Activated CD4-positive, alpha-beta T cell treated with anti-CD3 and anti-CD28 coated beads for 1 hour (primary cell): ENCODE data around the gene TARM1.
"Not testable (repeated sequence)": the region's sequence is repeated elsewhere in the genome, so short reads cannot be mapped to it uniquely, and the experiment has no call there.

Experiments used
- DNase-seq: peaks from one replicate; pipeline ENCODE4 v3.0.0-alpha.2; 2020

The TARM1 gene

DNA sequence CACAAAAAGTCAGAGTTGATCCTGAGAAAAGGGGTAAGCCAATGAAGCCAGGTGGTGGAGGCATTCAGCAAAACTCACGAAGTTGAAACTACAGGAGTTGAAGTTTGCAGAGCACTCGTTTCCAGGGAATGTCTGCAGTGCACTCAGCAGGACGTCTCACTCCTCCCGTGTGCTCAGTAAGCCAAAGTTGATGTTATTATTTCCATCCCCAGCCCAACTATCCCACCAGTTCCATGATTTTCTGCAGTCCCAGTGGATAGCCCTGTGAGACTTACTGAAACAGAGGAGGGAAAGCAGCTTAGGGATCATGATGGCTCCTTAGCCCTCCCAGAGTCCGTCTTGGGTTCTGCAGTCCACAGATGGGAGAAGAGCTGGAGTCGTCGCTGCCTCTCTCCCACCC lies at the start of gene TARM1:
TARM1 (minus strand) TSS at position 334 of the 400 bp plus-strand sequence; CDS start at position 309, 25 bp downstream.
- no peak for DNase-seq

DNA sequence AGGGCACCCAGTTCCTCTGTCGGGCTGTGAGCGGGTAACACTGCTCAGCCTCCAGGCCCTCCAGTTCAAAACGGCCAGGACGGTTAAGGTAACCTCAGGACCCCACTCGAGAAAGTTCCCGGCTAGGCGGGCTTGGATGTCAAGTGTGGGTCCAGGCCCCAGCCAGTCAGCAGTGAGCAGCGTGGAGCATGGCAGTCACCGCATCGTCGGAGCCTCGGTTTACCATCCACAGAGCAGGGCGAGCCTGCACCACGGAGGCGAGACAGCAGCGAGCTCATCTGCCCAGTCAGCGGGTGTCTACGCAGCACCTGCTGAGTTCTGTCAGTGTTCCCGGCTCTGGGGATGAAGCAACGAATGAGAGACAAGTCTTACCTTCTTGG lies 48.4 kb upstream of the TARM1 start:
- no peak for DNase-seq

DNA sequence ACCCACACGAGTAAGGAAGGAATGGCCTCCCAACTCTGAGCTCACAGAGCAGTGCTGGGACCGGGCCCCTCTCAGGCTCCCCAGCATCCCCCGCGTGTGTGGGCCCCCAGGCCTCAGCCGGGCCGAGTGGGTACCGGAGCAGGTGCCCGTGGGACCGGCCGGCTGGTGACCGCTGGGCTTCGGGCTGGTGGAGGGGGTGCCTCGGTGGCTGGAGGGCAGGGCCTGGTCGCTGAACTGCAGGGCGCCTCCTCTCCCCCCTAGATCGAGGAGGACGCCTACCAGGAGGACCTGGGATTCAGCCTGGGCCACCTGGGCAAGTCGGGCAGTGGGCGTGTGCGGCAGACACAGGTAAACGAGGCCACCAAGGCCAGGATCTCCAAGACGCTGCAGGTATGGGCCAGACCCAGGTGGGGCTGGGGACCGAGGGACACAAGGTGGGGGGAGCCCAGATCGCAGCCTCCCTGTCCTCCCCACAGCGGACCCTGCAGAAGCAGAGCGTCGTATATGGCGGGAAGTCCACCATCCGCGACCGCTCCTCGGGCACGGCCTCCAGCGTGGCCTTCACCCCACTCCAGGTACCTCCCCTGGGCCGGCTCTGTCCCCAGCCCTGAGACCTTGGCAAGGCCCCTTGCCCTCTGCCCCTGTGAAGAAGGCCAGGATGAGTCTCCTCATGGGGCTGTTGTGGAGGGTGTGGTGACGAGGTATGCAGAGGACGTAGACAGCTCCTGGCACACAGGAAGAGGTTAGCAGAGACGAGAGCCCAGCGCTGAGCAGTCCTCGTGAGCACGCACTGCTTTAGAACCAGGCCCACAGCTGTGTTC lies 47.8 kb upstream of the TARM1 start:
- no peak for DNase-seq

DNA sequence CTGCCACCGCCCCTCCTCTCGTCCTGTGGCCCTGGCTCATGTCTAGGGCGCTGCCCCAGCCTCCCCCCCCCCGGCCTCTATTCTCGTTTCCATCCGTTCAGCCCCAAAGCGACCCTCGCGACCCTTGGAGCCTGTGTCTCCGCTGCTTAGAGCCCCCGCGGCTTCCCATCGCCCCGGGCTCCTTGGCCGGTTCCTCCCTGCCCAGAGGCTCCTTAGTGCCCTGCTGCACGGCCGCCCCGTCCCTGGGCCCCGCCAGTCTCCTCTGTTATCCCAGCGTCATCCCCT lies 47.2 kb upstream of the TARM1 start:
- DNase-seq, result no peak

DNA sequence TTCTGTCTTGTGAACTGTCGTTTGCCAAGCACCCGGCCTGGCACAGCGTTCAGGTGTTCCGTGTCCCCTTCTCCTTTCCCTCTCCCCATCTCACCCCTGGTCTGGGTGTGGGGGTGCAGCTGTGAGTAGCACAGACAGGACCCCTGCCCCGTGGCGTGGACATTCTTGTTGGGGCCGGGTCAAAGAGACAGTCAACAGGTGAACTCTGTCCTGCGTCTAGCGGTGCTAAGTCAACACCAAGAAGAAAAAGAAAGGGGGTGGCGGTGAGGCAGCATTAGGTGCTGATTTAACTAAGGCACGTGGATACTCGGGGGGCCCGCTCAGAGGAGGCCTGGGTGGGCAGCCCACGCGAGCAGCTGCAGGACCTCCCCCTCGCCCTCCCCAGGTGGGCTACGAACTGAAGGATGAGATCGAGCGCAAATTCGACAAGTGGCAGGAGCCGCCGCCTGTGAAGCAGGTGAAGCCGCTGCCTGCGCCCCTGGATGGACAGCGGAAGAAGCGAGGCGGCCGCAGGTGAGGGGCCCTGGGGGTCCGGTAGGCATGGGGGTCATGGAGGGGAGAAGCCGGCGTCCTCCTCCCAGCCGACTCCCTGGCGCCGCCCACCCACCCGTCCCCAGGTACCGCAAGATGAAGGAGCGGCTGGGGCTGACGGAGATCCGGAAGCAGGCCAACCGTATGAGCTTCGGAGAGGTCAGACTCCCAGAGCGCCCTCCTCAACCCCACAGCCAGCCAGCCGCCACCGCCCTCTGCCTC lies 46.7 kb upstream of the TARM1 start:
- no peak for DNase-seq

DNA sequence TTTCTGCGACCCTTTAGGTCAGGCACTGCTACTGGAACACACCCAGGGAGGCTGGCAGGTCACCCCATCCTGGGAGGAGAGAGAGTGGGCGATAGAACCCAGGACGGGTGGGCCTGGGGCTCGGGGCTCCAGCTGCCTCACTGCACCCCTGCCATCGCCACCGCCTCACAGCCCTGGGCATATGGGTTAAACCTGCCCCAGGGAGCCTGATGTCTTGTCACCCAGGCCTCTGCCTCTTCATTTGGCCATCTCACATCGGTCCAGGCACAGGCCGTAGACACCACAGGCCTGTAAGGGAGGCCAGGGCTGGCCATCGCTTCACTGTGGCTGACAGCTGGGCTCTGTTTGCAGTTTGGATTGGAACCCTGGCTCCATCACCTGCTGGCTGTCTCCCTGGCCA lies 44.5 kb upstream of the TARM1 start:
- DNase-seq, result no peak

DNA sequence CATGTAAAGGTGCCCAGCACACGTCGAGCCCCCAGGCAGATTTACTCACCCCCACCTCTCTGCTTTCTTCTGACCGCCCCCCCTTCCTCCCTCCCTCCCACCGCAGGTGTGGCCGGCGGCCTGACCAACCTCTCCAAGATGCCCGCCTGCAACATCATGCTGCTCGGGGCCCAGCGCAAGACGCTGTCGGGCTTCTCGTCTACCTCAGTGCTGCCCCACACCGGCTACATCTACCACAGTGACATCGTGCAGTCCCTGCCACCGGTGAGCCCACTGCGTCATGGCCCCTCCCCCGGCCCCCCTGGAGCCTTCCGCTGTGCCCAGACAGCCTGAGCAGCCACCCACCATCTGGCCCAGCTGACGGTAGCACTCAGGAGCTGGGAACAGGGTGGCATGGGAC lies 43.2 kb upstream of the TARM1 start:
- DNase-seq, result no peak

DNA sequence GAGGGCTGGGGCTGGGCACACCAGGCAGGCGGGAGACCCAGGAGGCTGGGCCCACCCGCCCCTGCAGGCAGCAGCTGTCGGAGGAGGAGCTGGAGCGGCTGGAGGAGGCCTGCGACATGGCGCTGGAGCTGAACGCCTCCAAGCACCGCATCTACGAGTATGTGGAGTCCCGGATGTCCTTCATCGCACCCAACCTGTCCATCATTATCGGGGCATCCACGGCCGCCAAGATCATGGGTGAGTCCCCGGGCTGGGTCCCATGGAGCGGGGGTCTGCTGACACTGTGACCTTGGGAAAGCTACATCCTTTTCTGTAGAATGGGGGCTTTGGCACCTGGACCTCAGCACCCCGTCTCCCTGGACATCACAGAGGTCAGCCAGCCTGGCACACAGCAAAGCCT lies 42.5 kb upstream of the TARM1 start:
- DNase-seq, result no peak

DNA sequence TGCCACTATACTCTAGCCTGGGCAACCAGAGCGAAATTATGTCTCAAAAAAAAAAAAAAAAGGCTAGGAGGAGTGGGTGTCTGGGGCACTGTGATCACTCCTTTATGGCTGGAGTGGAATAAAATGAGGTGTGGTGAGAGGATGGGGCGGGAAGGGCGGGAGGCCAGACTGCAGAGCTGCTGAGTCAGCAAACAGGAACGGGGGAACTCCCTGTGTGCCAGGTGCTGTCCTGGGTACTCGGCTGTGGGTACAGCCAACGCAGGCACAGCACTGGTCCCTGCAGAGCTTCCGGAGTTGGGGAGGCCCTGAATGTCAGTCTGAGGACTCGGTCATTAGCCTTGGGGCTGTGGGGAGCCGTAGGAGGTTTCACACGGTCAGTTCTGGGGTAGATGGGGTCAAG lies 40.1 kb upstream of the TARM1 start:
- DNase-seq, result no peak

DNA sequence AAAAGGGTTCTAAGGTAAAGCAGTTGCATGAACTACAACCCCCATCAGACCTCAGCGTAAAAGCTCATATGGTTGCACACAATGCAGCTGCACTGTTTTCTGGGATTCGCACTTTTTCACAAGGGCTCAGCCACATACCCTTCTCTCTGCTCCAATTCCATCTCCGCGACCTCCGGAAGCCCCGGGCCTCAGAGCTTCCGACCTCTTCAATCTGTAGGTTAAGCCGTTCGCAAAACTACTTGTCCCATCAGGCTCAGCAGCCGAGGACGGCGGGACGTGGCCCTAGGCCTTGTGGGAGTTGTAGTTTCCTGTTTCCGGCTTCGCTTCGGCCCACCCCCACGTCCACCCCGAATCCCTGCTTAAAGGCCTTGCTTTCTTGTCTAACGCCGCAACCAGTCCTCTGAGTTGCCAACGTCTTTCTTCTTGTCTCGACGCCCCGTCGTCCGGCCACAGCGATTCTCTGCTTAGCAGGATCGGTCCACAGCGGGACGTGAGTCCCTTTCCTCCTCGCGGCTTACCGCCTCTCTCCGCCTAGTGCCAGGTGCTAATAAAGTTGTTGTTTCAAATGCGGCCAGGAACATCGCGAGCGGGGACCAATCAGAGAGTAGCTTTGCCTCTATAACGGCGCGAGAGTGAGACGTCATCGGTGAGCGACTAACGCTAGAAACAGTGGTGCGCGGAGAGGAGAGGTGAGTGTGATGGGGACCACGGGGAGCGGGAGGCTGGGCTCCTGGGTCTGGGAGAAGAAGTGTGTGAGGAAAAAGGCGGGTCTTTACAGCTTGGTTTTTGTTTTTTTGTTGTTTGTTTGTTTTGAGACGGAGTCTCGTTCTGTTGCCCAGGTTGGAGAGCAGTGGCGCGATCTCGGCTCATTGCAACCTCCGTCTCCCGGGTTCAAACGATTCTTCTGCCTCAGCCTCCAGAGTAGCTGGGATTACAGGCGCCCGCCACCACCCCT lies 34.2 kb upstream of the TARM1 start, which contains the start of the genes PRPF31 and TFPT:
PRPF31 (plus strand) TSS at position 646 of the 955 bp plus-strand sequence. CDS start 2,525 bp downstream, outside the sequence.
TFPT (minus strand) TSS at position 549 of the 955 bp plus-strand sequence; CDS start at position 161, 388 bp downstream.
- peak; percentile 95 for DNase-seq

DNA sequence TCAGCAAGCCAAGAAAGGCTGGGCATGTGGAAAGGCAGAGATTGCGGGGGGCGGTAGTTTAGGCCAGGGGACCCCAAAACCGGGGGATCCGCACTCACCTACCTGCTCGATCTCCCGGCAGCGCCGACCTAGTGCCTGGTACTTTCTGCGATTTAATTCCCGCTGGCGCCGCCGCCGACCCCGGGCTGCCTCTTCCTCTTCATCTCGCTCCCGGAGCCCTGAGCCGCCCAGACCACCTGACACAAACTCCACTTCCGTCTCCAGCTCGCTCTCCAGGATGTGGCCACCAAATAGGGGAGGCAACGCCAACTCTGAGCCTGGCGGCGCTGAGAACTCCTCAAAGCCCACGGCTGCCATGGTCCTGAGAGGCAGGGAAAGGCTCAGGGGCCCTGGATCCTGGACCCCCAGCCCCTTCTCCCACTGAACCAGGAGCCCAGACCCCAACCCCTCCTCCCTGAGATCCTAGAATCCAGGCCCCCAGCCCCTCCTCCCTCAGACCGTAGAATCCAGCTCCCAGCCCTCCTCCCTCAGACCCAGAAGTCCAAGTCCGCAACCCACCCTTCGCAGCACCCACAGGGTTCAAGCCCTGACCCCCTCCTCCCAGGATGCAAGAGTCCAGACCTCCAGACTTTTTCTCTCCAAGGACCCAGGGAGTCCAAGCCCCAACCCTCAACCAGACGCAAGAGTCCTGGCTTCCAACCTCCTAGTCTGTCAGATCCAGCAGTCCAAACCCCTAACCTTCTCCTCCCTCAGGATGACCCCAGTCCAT lies 33.4 kb upstream of the TARM1 start:
- no peak for DNase-seq

DNA sequence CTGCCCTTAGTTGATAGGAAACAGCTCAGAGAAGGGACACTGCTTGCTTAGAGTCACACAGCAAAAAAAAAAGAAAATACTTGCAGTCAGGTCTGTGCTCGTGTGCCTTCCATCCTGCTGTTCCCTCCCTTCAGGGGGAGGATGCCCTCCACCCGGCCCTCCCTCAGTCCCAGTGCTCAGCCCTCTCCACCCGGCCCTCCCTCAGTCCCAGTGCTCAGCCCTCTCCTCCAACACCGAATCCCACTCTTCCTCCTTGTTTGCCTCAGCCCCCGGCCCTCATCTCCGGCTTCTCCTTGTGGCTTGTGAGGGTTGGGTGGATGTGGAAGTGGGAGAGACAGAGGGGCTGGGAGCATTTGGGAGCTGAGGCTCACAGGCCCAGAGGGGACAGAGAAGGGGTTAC lies 28.5 kb upstream of the TARM1 start:
- DNase-seq, result no peak

DNA sequence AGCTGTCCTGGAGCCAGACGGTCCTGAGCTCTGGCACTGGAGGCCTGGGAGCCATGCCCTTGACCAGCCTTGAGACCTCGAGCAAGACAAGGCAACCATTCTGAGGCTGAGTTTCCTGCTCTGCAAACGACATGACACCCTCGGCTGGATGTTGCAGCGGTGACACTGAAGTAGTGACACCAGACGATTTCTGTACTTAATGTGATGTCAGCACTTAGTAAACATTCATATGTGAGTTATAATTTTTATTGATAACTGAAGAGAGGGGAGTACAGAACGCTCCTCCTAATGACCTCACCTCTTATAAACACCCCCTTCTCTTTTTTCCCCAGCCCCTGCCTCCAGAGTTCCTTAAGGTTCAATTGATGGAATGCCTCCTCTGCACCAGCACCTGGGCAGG lies 27.3 kb upstream of the TARM1 start:
- DNase-seq, result no peak

DNA sequence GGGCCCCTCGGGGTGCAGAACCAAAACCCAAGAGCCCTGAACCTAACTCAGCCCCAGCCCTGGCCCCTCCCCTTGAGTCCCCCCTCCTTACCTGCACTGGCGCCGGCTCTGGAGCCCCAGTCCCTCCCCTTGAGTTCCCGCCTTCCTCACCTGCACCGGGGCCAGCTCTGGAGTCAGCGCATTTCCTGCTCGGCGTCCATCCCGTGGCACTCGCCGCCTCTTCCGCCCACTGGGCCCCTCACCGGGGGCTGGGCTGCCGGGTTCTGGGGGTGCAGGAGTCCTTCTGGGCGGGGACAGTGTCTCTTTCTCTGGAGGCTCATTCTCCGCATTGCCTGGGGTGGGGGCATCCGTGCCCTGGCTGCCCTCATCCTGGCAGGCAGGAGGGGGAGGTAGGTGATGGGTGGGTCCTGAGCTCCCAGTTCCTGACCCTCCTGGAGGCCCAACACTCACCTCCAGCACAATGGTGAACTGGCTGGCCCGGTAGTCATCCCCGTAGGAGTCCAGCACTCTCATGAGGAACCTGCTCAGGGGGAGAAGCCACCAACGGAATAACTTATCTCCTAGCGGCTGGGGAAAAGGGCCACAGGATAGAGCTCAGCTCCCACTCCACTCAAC lies 26.8 kb upstream of the TARM1 start:
- no peak for DNase-seq

DNA sequence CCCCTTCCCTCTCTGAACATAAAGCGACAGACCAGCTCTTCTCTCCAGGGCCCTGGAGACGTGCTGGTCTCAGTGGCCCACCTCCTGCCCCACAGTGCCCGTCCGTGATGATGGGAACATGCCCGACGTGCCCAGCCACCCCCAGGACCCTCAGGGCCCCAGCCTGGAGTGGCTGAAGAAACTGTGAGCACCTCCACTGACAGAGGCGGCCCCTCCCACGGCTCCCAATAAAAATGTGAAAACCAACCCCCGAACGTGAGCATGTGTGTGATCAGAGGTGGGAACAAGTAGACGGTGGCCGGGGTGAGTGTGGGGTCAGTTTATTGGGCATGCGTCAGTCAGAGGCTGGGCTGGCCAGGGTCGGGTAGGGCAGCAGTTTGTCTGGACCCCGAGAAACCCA lies 25.6 kb upstream of the TARM1 start:
- no peak for DNase-seq

DNA sequence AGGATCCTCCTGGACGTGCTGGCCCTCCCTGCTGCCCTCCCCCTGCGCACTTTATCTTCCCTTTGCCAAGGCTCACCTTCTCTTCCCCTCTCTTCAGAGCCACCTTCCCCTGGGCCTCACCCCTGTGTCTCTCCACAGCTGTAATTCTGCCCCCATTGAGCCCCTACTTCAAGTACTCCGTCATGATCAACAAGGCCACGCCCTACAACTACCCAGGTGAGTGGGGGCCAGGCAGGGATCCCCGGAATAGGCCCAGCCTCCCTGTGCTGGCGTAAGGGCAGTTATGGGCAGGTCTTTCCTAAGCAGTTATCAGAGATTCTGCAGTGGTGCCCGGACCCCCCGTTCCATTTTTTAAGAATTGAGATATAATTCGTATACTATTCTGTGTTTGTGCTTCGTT lies 24.6 kb upstream of the TARM1 start:
- DNase-seq, result no peak

DNA sequence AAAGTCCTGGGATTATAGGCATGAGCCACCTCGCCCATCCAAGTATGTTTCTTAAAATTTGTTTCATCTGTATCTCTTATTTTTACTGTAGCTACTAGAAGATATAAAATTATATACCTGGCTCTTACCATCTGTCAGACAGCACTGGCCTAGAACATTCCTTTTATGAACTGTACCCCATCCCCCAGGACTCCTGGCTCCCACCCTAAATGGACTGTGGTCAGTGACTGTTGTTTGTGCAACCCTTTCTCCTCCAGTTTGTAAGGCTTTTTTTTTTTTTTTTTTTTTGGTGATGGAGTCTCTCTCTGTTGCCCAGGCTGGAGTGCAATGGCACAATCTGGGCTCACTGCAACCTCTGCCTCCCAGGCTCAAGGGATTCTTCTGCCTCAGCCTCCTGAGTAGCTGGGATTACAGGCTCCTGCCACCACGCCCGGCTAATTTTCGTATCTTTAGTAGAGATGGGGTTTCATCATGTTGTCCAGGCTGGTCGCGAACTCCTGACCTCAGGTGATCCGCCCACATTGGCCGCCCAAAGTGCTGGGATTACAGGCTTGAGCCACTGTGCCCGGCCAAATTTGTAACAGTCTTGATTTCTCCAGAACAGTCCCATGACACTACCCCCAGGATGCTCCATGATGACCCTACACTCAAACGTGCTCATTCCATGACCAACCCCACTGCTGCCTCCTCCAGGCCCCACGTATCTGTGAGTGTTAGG lies 24.0 kb upstream of the TARM1 start:
- no peak for DNase-seq

DNA sequence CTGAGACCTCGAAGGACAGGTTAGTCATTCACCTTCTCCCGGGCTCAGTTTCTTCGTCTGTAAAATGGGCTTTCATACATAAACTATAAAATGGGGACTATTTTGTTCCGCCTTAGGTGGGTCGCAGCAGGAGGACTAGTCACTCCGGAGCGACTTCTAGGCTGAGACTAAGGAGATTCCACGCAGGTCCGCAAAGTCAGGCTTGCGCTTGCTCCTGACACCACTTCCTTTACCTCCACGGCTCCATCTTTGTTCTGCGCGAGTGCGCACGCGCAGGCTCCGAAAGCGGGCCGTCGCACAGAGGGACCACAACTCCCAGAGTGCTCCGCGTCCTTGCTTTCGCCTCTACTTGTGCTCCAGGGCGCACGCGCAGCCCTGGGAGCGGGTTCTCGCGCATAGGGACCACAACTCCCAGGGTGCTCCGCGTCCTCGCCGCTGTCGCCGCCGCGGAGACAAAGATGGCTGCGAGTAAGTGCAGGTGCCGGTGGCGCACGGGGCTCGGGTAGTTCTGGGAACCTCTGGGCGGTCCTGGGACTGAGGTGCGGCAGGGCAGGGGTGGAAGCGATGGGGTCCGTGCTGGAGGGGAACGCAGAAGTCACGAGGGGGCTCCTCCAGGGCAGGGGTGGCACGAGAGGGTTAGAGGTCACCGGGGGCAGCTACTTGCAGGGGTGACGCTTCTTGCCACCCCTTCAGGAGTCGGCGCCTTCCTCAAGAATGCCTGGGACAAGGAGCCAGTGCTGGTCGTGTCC lies 21.4 kb upstream of the TARM1 start, which contains the start of gene NDUFA3:
NDUFA3 (plus strand) TSS at position 435 of the 749 bp plus-strand sequence; CDS start at position 459, 24 bp downstream.
- DNase-seq, result peak; percentile 97

DNA sequence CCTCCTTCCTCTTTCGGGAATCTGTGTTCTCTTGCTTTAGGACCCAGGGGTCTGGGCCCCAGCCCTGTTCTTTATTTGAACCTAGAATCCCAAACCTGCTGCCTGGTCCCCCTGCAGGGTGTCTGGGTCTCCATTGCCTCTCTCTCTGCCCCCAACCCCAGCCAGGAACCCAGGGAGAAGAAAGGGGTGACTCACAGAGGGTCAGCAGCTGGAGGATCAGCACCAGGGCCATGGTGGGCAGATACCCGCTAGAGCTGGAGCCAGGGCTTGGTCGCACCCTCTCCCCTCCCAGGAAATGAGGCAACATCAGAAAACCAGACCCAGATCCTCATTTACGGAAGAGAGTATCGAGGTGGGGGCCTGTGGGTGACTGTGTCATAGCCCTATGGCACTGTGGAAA lies 19.4 kb upstream of the TARM1 start, which contains the start of gene OSCAR:
OSCAR (minus strand) TSS at position 243 of the 400 bp plus-strand sequence; CDS start at position 232, 11 bp downstream.
- no peak for DNase-seq

DNA sequence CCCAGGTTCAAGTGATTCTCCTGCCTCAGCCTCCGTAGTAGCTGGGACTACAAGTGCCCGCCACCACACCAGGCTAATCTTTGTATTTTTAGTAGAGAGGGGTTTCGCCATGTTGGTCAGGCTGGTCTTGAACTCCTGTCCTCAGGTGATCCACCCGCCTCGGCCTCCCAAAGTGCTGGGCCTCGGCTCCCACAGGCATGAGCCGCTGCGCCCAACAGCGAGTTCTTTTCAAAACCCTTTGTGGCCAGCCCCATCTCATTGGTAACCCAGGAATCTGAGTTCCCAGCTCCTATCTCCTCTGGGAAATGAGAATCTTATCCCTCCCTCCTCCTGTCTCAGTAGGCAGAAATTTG lies 18.7 kb upstream of the TARM1 start:
- not testable (repeated sequence) for DNase-seq
